Upper lobe of left lung (tissue), 4 donors: Measurements from ENCODE around the gene MBD5.

Experiments used
- POLR2A ChIP-seq, 4 donors: fragments of 450-650 bp; IDR thresholded peaks; one replicate each; pipeline ENCODE4 v1.5.1; 2016 to 2017; ENCODE audit warnings: antibody characterized with exemption in 4 of 4, mild to moderate bottlenecking in 2 of 4
- POLR2AphosphoS5 ChIP-seq, 2 donors: sonication (generic); formaldehyde crosslinking; IDR thresholded peaks; one replicate each; pipeline ENCODE4 v1.5.1; 2017; ENCODE audit warnings: antibody characterized with exemption in 2 of 2
- TF ChIP-seq, protein P1 (sequence below), 6 experiments: fragments of 450-650 bp in 4 of 6; fragments of 200-600 bp in 2 of 6; sonication (generic) in 2 of 6; IDR thresholded peaks; one replicate each; pipeline ENCODE4 v1.5.1; 2016 to 2019; ENCODE audit warnings: antibody characterized with exemption in 6 of 6

DNA sequence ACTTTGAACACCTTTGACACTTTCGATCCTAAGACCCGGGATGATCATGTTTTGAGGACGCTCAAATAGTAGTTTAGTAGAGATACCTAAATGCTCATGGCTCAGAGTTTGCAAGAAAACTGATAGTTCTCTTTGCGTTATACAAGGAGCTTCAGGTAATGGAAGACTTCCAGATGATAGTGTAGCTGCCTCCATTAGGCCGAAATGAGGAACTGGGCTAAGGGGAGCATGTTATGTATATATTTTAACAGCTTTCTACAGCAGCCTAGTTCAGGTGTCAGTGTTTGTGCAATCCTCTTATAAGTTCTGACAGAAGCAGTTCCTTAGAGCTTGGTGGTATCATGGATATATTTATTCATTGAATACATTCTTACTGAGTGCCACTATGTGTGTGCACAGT lies 496.9 kb downstream of the MBD5 start:
- TF ChIP-seq, protein P1, sequence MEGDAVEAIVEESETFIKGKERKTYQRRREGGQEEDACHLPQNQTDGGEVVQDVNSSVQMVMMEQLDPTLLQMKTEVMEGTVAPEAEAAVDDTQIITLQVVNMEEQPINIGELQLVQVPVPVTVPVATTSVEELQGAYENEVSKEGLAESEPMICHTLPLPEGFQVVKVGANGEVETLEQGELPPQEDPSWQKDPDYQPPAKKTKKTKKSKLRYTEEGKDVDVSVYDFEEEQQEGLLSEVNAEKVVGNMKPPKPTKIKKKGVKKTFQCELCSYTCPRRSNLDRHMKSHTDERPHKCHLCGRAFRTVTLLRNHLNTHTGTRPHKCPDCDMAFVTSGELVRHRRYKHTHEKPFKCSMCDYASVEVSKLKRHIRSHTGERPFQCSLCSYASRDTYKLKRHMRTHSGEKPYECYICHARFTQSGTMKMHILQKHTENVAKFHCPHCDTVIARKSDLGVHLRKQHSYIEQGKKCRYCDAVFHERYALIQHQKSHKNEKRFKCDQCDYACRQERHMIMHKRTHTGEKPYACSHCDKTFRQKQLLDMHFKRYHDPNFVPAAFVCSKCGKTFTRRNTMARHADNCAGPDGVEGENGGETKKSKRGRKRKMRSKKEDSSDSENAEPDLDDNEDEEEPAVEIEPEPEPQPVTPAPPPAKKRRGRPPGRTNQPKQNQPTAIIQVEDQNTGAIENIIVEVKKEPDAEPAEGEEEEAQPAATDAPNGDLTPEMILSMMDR (IDR thresholded peaks at IDR 0.05): no peak
- TF ChIP-seq POLR2A (IDR thresholded peaks at IDR 0.05): no peak
- no peak for TF ChIP-seq POLR2AphosphoS5 (IDR thresholded peaks at IDR 0.05)
